Stimulated activated CD4-positive, alpha-beta T cell treated with anti-CD3 and anti-CD28 coated beads, Interleukin-4, amount 100 ng/mL, for 24 hours (primary cell): ENCODE measurements around the gene SNX7.

Experiments used
- DNase-seq: peaks from one replicate; pipeline ENCODE4 v3.0.0-alpha.2; 2020

The SNX7 gene

GRCh38 chr1:98661544-98662355, at the start of gene SNX7:
Gene SNX7, plus strand, starts transcription at chr1:98661721. Its CDS starts 11 bp downstream, at chr1:98661732.
- DNase-seq, result no peak

- DNase-seq, result no peak
Measured at GRCh38 chr1:98637316-98637715, 24.2 kb upstream of the SNX7 start.

GRCh38 chr1:98638185-98638584, 23.3 kb upstream of the SNX7 start:
- DNase-seq, result no peak

GRCh38 chr1:98644510-98644909, 17.0 kb upstream of the SNX7 start:
- no peak for DNase-seq

GRCh38 chr1:98651116-98651632, 10.3 kb upstream of the SNX7 start:
- no peak for DNase-seq

- no peak for DNase-seq
Measured at GRCh38 chr1:98653123-98653522, 8.4 kb upstream of the SNX7 start.

GRCh38 chr1:98659879-98660278, 1.6 kb upstream of the SNX7 start:
- no peak for DNase-seq

- DNase-seq, result no peak
Measured at GRCh38 chr1:98660940-98661543, 479 bp upstream of the SNX7 start.

- DNase-seq, result no peak
Measured at GRCh38 chr1:98662356-98662670, 792 bp downstream of the SNX7 start.

- no peak for DNase-seq
Measured at GRCh38 chr1:98668733-98669132, 7.2 kb downstream of the SNX7 start.

GRCh38 chr1:98669355-98670296, 8.1 kb downstream of the SNX7 start:
- no peak for DNase-seq

GRCh38 chr1:98672189-98672588, 10.7 kb downstream of the SNX7 start:
- no peak for DNase-seq

- DNase-seq, result no peak
Measured at GRCh38 chr1:98674075-98674781, 12.7 kb downstream of the SNX7 start.

GRCh38 chr1:98675282-98675681, 13.8 kb downstream of the SNX7 start:
- DNase-seq, result no peak

- no peak for DNase-seq
Measured at GRCh38 chr1:98677288-98677687, 15.8 kb downstream of the SNX7 start.

GRCh38 chr1:98681812-98682211, 20.3 kb downstream of the SNX7 start:
- no peak for DNase-seq

- no peak for DNase-seq
Measured at GRCh38 chr1:98688110-98688739, 26.7 kb downstream of the SNX7 start.

GRCh38 chr1:98690576-98690975, 29.1 kb downstream of the SNX7 start:
- no peak for DNase-seq

GRCh38 chr1:98692482-98692881, 31.0 kb downstream of the SNX7 start:
- no peak for DNase-seq

GRCh38 chr1:98693385-98693784, 31.9 kb downstream of the SNX7 start:
- no peak for DNase-seq

- no peak for DNase-seq
Measured at GRCh38 chr1:98696077-98696476, 34.6 kb downstream of the SNX7 start.

GRCh38 chr1:98697781-98698180, 36.3 kb downstream of the SNX7 start:
- DNase-seq, result no peak
